Karpas-422 (cell line): Measurements from ENCODE around the gene RHOH. TPM values are rescaled to one million over a fixed set of nuclear protein-coding genes. Genes with fewer than 3 reads are reported as not detected.

Experiments
- DNase-seq: peaks from one replicate; pipeline ENCODE4 v3.0.0-alpha.2; 2015
- H2AFZ ChIP-seq: fragments of 200-600 bp; sonication (generic); 2 replicates; pipeline ENCODE4 v1.6.1; 2014; ENCODE audit warnings: antibody characterized with exemption, low read length, mixed read lengths
- H3K27ac ChIP-seq: fragments of 200-600 bp; sonication (generic); 2 replicates; pipeline ENCODE4 v1.5.1; 2014; ENCODE audit warnings: mild to moderate bottlenecking, low read length, moderate library complexity
- H3K27me3 ChIP-seq: fragments of 200-600 bp; sonication (generic); 2 replicates; pipeline ENCODE4 v1.6.1; 2014; ENCODE audit warnings: low read length, mixed read lengths
- H3K36me3 ChIP-seq: fragments of 200-600 bp; sonication (generic); 2 replicates; pipeline ENCODE4 v1.6.1; 2014; ENCODE audit warnings: low read length, mixed read lengths; ENCODE audit not compliant: insufficient read depth
- H3K4me1 ChIP-seq: fragments of 200-600 bp; sonication (generic); 2 replicates; pipeline ENCODE4 v1.6.1; 2014; ENCODE audit warnings: mild to moderate bottlenecking, low read length, mixed read lengths
- H3K4me2 ChIP-seq: fragments of 200-600 bp; sonication (generic); 2 replicates; pipeline ENCODE4 v1.6.1; 2014; ENCODE audit warnings: low read length, low read depth, mild to moderate bottlenecking; ENCODE audit not compliant: poor library complexity, severe bottlenecking
- H3K4me3 ChIP-seq: fragments of 200-600 bp; sonication (generic); 2 replicates; pipeline ENCODE4 v1.5.1; 2014; ENCODE audit warnings: mild to moderate bottlenecking, antibody characterized with exemption, low read length, mixed read lengths
- H3K79me2 ChIP-seq: fragments of 200-600 bp; sonication (generic); 2 replicates; pipeline ENCODE4 v1.6.1; 2014; ENCODE audit warnings: mild to moderate bottlenecking, low read length, mixed read lengths
- H3K9ac ChIP-seq: fragments of 200-600 bp; sonication (generic); 2 replicates; pipeline ENCODE4 v1.6.0; 2014; ENCODE audit warnings: low read length
- H3K9me2 ChIP-seq: fragments of 200-600 bp; sonication (generic), shearing (Covaris generic); replicated peaks from 2 replicates; pipeline ENCODE4 v1.6.0; 2014; ENCODE audit warnings: mild to moderate bottlenecking, low read length, moderate library complexity; ENCODE audit not compliant: insufficient read depth
- H3K9me3 ChIP-seq: fragments of 300-700, 200-600 bp; sonication (generic); 2 replicates; pipeline ENCODE4 v1.6.1; 2014; ENCODE audit warnings: low read length, mixed read lengths
- H4K20me1 ChIP-seq: fragments of 200-600 bp; sonication (generic); 2 replicates; pipeline ENCODE4 v1.6.1; 2014; ENCODE audit warnings: mild to moderate bottlenecking, antibody characterized with exemption, low read length, low read depth; ENCODE audit not compliant: insufficient read depth
- total RNA-seq: library from RNA; depleted of rRNA; stranded (reverse); fragments of >200 nt; shearing (Covaris generic); gene quantifications from 2 replicates; pipeline ENCODE4 v1.2.3, GENCODE V29; 2014; ENCODE audit warnings: low replicate concordance

Gene RHOH
- total RNA-seq, 1 experiment from 2014 or later, result 68.4 TPM

- H3K4me1 ChIP-seq, result no peaks in the 10 kb centered on the region
- no peaks in the 10 kb centered on the region for H4K20me1 ChIP-seq
- no peaks in the 10 kb centered on the region for H3K9me2 ChIP-seq
- DNase-seq, result no peak
- no peaks in the 10 kb centered on the region for H3K27me3 ChIP-seq
- H3K4me2 ChIP-seq, result no peak overlapping the region
- 0 out of 2 replicates have a peak, but pooled peaks cover 3% of the 10 kb centered on the region for H3K36me3 ChIP-seq
- no peak overlapping the region for H2AFZ ChIP-seq
- no peaks in the 10 kb centered on the region for H3K79me2 ChIP-seq
- no peak overlapping the region for H3K4me3 ChIP-seq
- no peak overlapping the region for H3K9ac ChIP-seq
- H3K9me3 ChIP-seq, result peaks cover 3% of the 10 kb centered on the region; the same call in 1 of the 2 replicates
- no peak overlapping the region for H3K27ac ChIP-seq
Measured at GRCh38 chr4:40165916-40166315, 30.9 kb upstream of the RHOH start.

DNA sequence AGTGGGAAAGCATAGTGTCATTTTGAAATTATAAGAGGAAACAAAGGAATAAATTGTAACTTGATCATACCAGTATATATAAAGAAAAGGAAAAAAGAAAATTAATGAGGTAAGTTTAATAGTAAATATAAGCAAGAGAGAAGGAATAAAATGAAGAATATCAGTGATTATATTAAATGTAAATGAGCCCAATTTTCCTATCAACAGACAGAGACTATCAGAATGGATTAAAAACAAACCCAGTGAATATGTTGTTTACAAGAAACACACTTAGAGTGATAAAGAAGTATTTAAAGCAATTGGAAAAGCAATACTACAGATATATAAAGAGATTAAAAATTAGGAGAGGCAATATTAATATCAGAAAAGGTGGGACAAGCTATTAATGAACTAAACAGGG, 28.8 kb upstream of the RHOH start:
- Histone ChIP-seq H3K9me3 (peaks cover 3% of the 10 kb centered on the region; the same call in 1 of the 2 replicates), H3K9me2 (no peaks in the 10 kb centered on the region), H3K36me3 (0 out of 2 replicates have a peak, but pooled peaks cover 3% of the 10 kb centered on the region), H3K9ac (no peak overlapping the region), H3K27ac (no peak overlapping the region), H2AFZ (no peak overlapping the region), H3K27me3 (no peaks in the 10 kb centered on the region), H3K4me1 (peaks cover 2% of the 10 kb centered on the region), H4K20me1 (no peaks in the 10 kb centered on the region), H3K4me2 (no peak overlapping the region), H3K79me2 (no peaks in the 10 kb centered on the region), H3K4me3 (no peak overlapping the region)
- no peak for DNase-seq

GRCh38 chr4:40170588-40170987, 26.2 kb upstream of the RHOH start:
- Histone ChIP-seq H3K79me2 (no peaks in the 10 kb centered on the region), H3K27ac (no peak overlapping the region), H3K36me3 (0 out of 2 replicates have a peak, but pooled peaks cover 3% of the 10 kb centered on the region), H3K4me3 (no peak overlapping the region), H3K4me2 (no peak overlapping the region), H3K9me3 (peaks cover 3% of the 10 kb centered on the region; the same call in 1 of the 2 replicates), H3K27me3 (no peaks in the 10 kb centered on the region), H2AFZ (no peak overlapping the region), H4K20me1 (no peaks in the 10 kb centered on the region), H3K4me1 (peaks cover 13% of the 10 kb centered on the region), H3K9ac (no peak overlapping the region), H3K9me2 (no peaks in the 10 kb centered on the region)
- no peak for DNase-seq

GRCh38 chr4:40173470-40173875, 23.4 kb upstream of the RHOH start:
- H3K9me2 ChIP-seq, result no peaks in the 10 kb centered on the region
- no peaks in the 10 kb centered on the region for H3K36me3 ChIP-seq
- no peak overlapping the region for H3K9ac ChIP-seq
- no peak overlapping the region; the same call in 1 of the 2 replicates for H2AFZ ChIP-seq
- no peaks in the 10 kb centered on the region for H3K79me2 ChIP-seq
- no peak overlapping the region for H3K4me3 ChIP-seq
- H3K4me2 ChIP-seq, result peak overlapping the region; percentile 51
- no peaks in the 10 kb centered on the region for H3K9me3 ChIP-seq
- H3K27me3 ChIP-seq, result no peaks in the 10 kb centered on the region
- DNase-seq, result no peak
- H3K27ac ChIP-seq, result no peak overlapping the region
- H4K20me1 ChIP-seq, result no peaks in the 10 kb centered on the region
- H3K4me1 ChIP-seq, result peaks cover 15% of the 10 kb centered on the region

DNA sequence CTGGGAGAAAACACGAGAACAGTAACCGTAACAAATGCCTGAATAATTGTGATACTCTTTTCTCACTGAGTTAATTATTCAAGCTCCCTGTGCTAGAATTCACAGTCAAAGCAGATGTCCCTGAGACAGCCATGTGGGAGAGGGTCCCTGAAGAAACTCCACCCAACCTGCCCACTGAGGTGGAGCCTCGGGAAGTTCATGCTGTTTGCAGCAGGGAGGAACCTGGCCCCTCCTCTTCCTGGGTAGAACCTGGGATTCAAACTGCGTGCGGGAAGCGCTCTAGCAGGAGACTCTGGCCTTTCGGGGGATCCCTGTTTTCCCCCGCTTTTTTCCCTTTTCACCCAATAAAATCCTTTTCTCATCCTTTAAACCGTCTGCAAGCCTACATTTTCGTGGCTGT, 20.2 kb upstream of the RHOH start:
- Histone ChIP-seq H3K4me1 (peaks cover 18% of the 10 kb centered on the region), H3K36me3 (no peaks in the 10 kb centered on the region), H3K4me3 (no peak overlapping the region), H3K9me3 (no peaks in the 10 kb centered on the region), H3K27me3 (no peaks in the 10 kb centered on the region), H3K9ac (no peak overlapping the region), H3K4me2 (no peak overlapping the region), H4K20me1 (no peaks in the 10 kb centered on the region), H3K27ac (no peak overlapping the region), H3K9me2 (no peaks in the 10 kb centered on the region), H3K79me2 (no peaks in the 10 kb centered on the region), H2AFZ (no peak overlapping the region)
- DNase-seq, result no peak

GRCh38 chr4:40177591-40177990, 19.2 kb upstream of the RHOH start:
- H3K27ac ChIP-seq, result no peak overlapping the region
- no peak overlapping the region for H2AFZ ChIP-seq
- no peaks in the 10 kb centered on the region for H3K9me3 ChIP-seq
- no peaks in the 10 kb centered on the region for H4K20me1 ChIP-seq
- H3K4me3 ChIP-seq, result no peak overlapping the region
- H3K79me2 ChIP-seq, result no peaks in the 10 kb centered on the region
- H3K9me2 ChIP-seq, result no peaks in the 10 kb centered on the region
- H3K27me3 ChIP-seq, result no peaks in the 10 kb centered on the region
- no peaks in the 10 kb centered on the region for H3K36me3 ChIP-seq
- H3K9ac ChIP-seq, result no peak overlapping the region
- no peak overlapping the region for H3K4me2 ChIP-seq
- peaks cover 25% of the 10 kb centered on the region for H3K4me1 ChIP-seq
- no peak for DNase-seq

GRCh38 chr4:40178672-40179071, 18.2 kb upstream of the RHOH start:
- no peak overlapping the region for H2AFZ ChIP-seq
- no peak overlapping the region for H3K9ac ChIP-seq
- DNase-seq, result no peak
- H3K27me3 ChIP-seq, result no peaks in the 10 kb centered on the region
- no peaks in the 10 kb centered on the region for H3K9me3 ChIP-seq
- H3K4me1 ChIP-seq, result peaks cover 19% of the 10 kb centered on the region
- H4K20me1 ChIP-seq, result no peaks in the 10 kb centered on the region
- no peaks in the 10 kb centered on the region for H3K79me2 ChIP-seq
- no peak overlapping the region for H3K4me2 ChIP-seq
- H3K27ac ChIP-seq, result no peak overlapping the region
- no peaks in the 10 kb centered on the region for H3K36me3 ChIP-seq
- no peak overlapping the region for H3K4me3 ChIP-seq
- no peaks in the 10 kb centered on the region for H3K9me2 ChIP-seq

GRCh38 chr4:40179360-40179759, 17.5 kb upstream of the RHOH start:
- no peaks in the 10 kb centered on the region for H3K27me3 ChIP-seq
- no peak overlapping the region for H3K4me3 ChIP-seq
- no peaks in the 10 kb centered on the region for H3K9me2 ChIP-seq
- no peak overlapping the region for H3K9ac ChIP-seq
- H2AFZ ChIP-seq, result no peak overlapping the region
- H3K4me2 ChIP-seq, result no peak overlapping the region
- no peaks in the 10 kb centered on the region for H3K9me3 ChIP-seq
- H3K4me1 ChIP-seq, result peaks cover 20% of the 10 kb centered on the region
- no peaks in the 10 kb centered on the region for H3K79me2 ChIP-seq
- H3K36me3 ChIP-seq, result no peaks in the 10 kb centered on the region
- no peak for DNase-seq
- H4K20me1 ChIP-seq, result no peaks in the 10 kb centered on the region
- no peak overlapping the region for H3K27ac ChIP-seq

DNA sequence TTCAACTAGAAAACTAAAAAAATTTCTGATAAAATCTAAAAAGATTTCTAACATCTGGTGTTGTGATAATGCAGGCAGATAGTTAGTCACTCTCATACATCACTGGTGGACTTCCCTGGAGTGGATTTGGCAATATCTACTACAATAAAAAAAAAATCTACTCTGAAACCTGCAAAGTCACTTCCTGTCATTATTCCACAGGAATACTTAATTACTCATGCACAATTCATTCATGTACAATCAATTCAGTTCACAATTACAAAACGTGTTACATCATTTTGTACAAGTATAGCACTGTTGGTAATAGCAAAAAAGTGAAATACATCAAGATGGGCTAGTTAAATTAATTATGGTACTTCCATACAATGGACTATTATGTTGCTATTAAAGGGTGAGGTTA, 16.5 kb upstream of the RHOH start:
- Histone ChIP-seq H3K9me3 (no peaks in the 10 kb centered on the region), H3K4me1 (peaks cover 29% of the 10 kb centered on the region), H3K4me3 (no peak overlapping the region), H3K27me3 (no peaks in the 10 kb centered on the region), H3K9ac (no peak overlapping the region), H3K79me2 (no peaks in the 10 kb centered on the region), H3K27ac (no peak overlapping the region), H2AFZ (no peak overlapping the region), H3K9me2 (no peaks in the 10 kb centered on the region), H3K4me2 (no peak overlapping the region), H4K20me1 (no peaks in the 10 kb centered on the region), H3K36me3 (no peaks in the 10 kb centered on the region)
- DNase-seq, result no peak
